Adrenal gland (tissue), 12 donors: ENCODE data around the gene KCNAB1. TPM values are rescaled to one million over a fixed set of nuclear protein-coding genes. Genes with fewer than 3 reads are reported as not detected.

Experiments
- DNase-seq, 7 donors: peaks; one replicate each; pipeline ENCODE4 v3.0.0-alpha.2; 2019 to 2020
- H3K27ac ChIP-seq, 5 donors: fragments of 200-600 bp; sonication (generic) in 4 of 5; 1 replicate in 3 of 5; 2 replicates in 2 of 5; pipeline versions ENCODE4 v1.5.1 to v1.8.0; 2016 to 2020; ENCODE audit warnings: mild to moderate bottlenecking in 1 of 5
- H3K27me3 ChIP-seq: fragments of 200-600 bp; 2 replicates; pipeline ENCODE4 v1.8.0; 2021
- H3K36me3 ChIP-seq, 2 donors: fragments of 200-600 bp; replicated peaks in 1 of 2; 1 replicate in 1 of 2; 2 replicates in 1 of 2; pipeline versions ENCODE4 v1.5.1 to v1.8.0; 2018 to 2022
- H3K4me1 ChIP-seq, 2 donors: fragments of 200-600 bp; replicated peaks in 1 of 2; 1 replicate in 1 of 2; 2 replicates in 1 of 2; pipeline versions ENCODE4 v1.5.1 to v1.8.0; 2018 to 2021
- H3K4me3 ChIP-seq, 4 donors: fragments of 200-600 bp; sonication (generic) in 3 of 4; one replicate each; pipeline ENCODE4 v1.5.1; 2016 to 2018
- H3K9me3 ChIP-seq, 3 donors: fragments of 200-600 bp; sonication (generic) in 1 of 3; replicated peaks in 1 of 3; 1 replicate in 2 of 3; 2 replicates in 1 of 3; pipeline versions ENCODE4 v1.5.1 to v1.8.0; 2016 to 2021
- CTCF ChIP-seq, 6 experiments: fragments of 450-650 bp in 4 of 6; fragments of 200-600 bp in 2 of 6; sonication (generic) in 1 of 6; IDR thresholded peaks; 1 replicate in 5 of 6; 2 replicates in 1 of 6; pipeline versions ENCODE4 v1.5.1 to v1.8.0; 2016 to 2021; ENCODE audit warnings: antibody characterized with exemption in 6 of 6, mild to moderate bottlenecking in 2 of 6, moderate library complexity in 1 of 6
- POLR2A ChIP-seq, 2 donors: fragments of 450-650 bp; IDR thresholded peaks; one replicate each; pipeline ENCODE4 v1.6.1; 2017; ENCODE audit warnings: antibody characterized with exemption in 2 of 2, mild to moderate bottlenecking in 2 of 2, moderate library complexity in 1 of 2
- WGBS, 4 donors: extraction: QIAGEN DNeasy Blood & Tissue Kit in 2 of 4; methylation state at CpG; one replicate each; pipeline versions ENCODE4 v1.1.5 to v1.1.7; 2013 to 2017; 5-methylcytosine and 5-hydroxymethylcytosine counted together
- intact Hi-C, 2 donors: fragments of 100-400 bp; cut with DNase I; formaldehyde crosslinking; loops; one replicate each; pipeline versions ENCODE4 v1.14.1 to v1.15.0; 2022 to 2023
- polyA plus RNA-seq, 3 donors: library from polyadenylated mRNA; stranded (reverse); fragments of 200-250 nt in 2 of 3; fragments of 350-450 nt in 1 of 3; fragmentation: Illumina TruSeq in 1 of 3; extraction: RNeasy Lipid Tissue Mini Kit (QIAGEN cat#74804) in 1 of 3; gene quantifications; one replicate each; pipeline ENCODE4 v1.2.3, GENCODE V29; 2013 to 2014
- total RNA-seq, 9 donors: library from RNA; depleted of rRNA in 4 of 9; stranded (reverse); fragments of >200 nt in 4 of 9; fragments of 120-200 nt in 1 of 9; fragmentation: NEBNext Ultra II Directional in 1 of 9; extraction: Animal tissue kit (Norgen Biotek cat#: 25700) in 1 of 9; gene quantifications; one replicate each; pipeline versions ENCODE4 v1.1.0 to v1.2.4, GENCODE V29; 2013 to 2023
- donor health status: healthy with polysubstance abuse.
- donor health status: Bipolar disorder and iron deficiency.
- donor health status: DM: yes; HTN: yes; CAD: no.
- donor health status: DM: no; HTN: no; CAD: no.
- donor health status: DM: no; HTN: no; CAD: no.
- donor health status: DM: yes; HTN: yes; CAD: no.

The KCNAB1 gene
- total and polyA plus RNA-seq, 12 donors, result 0.36 to 5.0 (median 1.5) TPM

DNA sequence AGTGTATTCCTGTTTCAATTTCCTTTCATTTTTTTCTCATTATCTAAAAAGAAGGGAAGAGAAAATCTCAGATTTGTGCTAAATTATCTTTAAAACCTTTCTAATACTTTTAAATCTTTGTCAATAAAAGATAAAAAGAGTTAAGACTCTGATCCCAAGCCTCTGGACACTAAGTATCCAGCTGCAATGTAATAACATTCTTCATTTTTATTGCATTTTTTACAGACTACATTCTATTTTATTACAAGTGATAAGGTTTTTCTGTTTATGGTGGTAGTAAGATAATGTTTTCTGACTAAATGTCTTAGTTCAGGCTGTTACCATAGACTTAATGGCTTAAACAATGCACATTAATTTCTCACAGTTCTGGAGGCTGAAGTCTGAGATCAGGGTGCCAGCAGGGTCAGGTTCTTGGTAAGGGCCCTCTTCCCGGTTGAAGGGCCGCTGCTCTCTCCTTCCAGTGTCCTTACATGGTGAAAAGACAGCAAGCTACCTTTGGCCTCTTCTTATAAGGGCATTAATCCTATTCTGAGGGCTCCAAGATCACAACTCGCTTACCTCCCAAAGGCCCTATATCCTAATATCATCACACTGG, 19.7 kb downstream of the KCNAB1 start:
- Histone ChIP-seq H3K27ac (no peak overlapping the region), H3K4me1 (no peaks in the 10 kb centered on the region), H3K9me3 (no peaks in the 10 kb centered on the region), H3K27me3 (no peaks in the 10 kb centered on the region), H3K4me3 (no peak overlapping the region), H3K36me3 (no peaks in the 10 kb centered on the region)
- no peak for DNase-seq
- no peak for TF ChIP-seq POLR2A (IDR thresholded peaks at IDR 0.05)
- no peak for TF ChIP-seq CTCF (IDR thresholded peaks at IDR 0.05)
- 86 to 98% (median 87%) methylated on average over 3 of the region's 3 CpGs for WGBS, 4 donors
- intact Hi-C loops, result loop anchor here in 1 of 2 donors (10.0 kb wide), 1 partner anchor 375 kb away; no protein-coding TSS in a partner anchor

GRCh38 chr3:156142702-156143101, 22.3 kb downstream of the KCNAB1 start:
- H3K4me1 ChIP-seq, result no peaks in the 10 kb centered on the region
- H3K4me3 ChIP-seq, result no peak overlapping the region
- no peaks in the 10 kb centered on the region for H3K36me3 ChIP-seq
- no peak overlapping the region for H3K27ac ChIP-seq
- DNase-seq, result no peak
- 71 to 85% (median 80%) methylated on average over 2 of the region's 2 CpGs for WGBS, 4 donors
- TF ChIP-seq CTCF (IDR thresholded peaks at IDR 0.05) (no peak), POLR2A (IDR thresholded peaks at IDR 0.05) (no peak)
- intact Hi-C loops, result loop anchor here in 1 of 2 donors (10.0 kb wide), 1 partner anchor 372 kb away; no protein-coding TSS in a partner anchor
- no peaks in the 10 kb centered on the region for H3K9me3 ChIP-seq
- H3K27me3 ChIP-seq, result no peaks in the 10 kb centered on the region

GRCh38 chr3:156143136-156143535, 22.8 kb downstream of the KCNAB1 start:
- intact Hi-C loops, result loop anchor here in 1 of 2 donors (10.0 kb wide), 1 partner anchor 372 kb away; no protein-coding TSS in a partner anchor
- Histone ChIP-seq H3K27ac (no peak overlapping the region), H3K4me1 (no peaks in the 10 kb centered on the region)

GRCh38 chr3:156144060-156144459, 23.7 kb downstream of the KCNAB1 start:
- TF ChIP-seq POLR2A (IDR thresholded peaks at IDR 0.05) (no peak), CTCF (IDR thresholded peaks at IDR 0.05) (no peak)
- Histone ChIP-seq H3K36me3 (no peaks in the 10 kb centered on the region), H3K4me1 (no peaks in the 10 kb centered on the region), H3K27ac (no peak overlapping the region), H3K4me3 (no peak overlapping the region), H3K9me3 (no peaks in the 10 kb centered on the region), H3K27me3 (no peaks in the 10 kb centered on the region)
- WGBS, 4 donors, result 82 to 92% (median 85%) methylated on average over 2 of the region's 2 CpGs
- no peak for DNase-seq
- intact Hi-C loops, result loop anchor here in 1 of 2 donors (10.0 kb wide), 1 partner anchor 371 kb away; no protein-coding TSS in a partner anchor

More at GRCh38 chr3:156143136-156143535, 22.8 kb downstream of the KCNAB1 start:
- no peak for DNase-seq
- Histone ChIP-seq H3K4me3 (no peak overlapping the region), H3K9me3 (no peaks in the 10 kb centered on the region), H3K36me3 (no peaks in the 10 kb centered on the region), H3K27me3 (no peaks in the 10 kb centered on the region)
- 88 to 95% (median 91%) methylated on average over 8 of the region's 8 CpGs for WGBS, 4 donors
- TF ChIP-seq CTCF (IDR thresholded peaks at IDR 0.05) (no peak), POLR2A (IDR thresholded peaks at IDR 0.05) (no peak)
